MG63 (cell line): ENCODE data around the gene REPS2. TPM values are rescaled to one million over a fixed set of nuclear protein-coding genes. Genes with fewer than 3 reads are reported as not detected.
"Not testable (repeated sequence)": the region's sequence is repeated elsewhere in the genome, so short reads cannot be mapped to it uniquely, and the experiment has no call there.

ENCODE experiments used
- DNase-seq: peaks from one replicate; pipeline ENCODE4 v3.0.0-alpha.2; 2020
- H3K27me3 ChIP-seq: fragments of 250-450 bp; sonication (Bioruptor Pico); 2 replicates; pipeline ENCODE4 v1.5.1; 2020; ENCODE audit warnings: mild to moderate bottlenecking, moderate library complexity
- H3K36me3 ChIP-seq: fragments of 250-450 bp; sonication (Bioruptor Pico); 2 replicates; pipeline ENCODE4 v1.5.1; 2020; ENCODE audit warnings: mild to moderate bottlenecking, moderate library complexity
- H3K4me3 ChIP-seq: fragments of 250-450 bp; sonication (Bioruptor Pico); 2 replicates; pipeline ENCODE4 v1.5.1; 2020; ENCODE audit warnings: mild to moderate bottlenecking, moderate library complexity
- H3K9me3 ChIP-seq: fragments of 250-450 bp; sonication (Bioruptor Pico); 2 replicates; pipeline ENCODE4 v1.5.1; 2020; ENCODE audit warnings: mild to moderate bottlenecking, moderate library complexity
- total RNA-seq: library from RNA; depleted of rRNA; stranded (reverse); fragments of >200 nt; shearing (Covaris generic); gene quantifications from 2 replicates; pipeline ENCODE4 v1.2.3, GENCODE V29; 2014; ENCODE audit warnings: low replicate concordance

Gene REPS2
- total RNA-seq, 1 experiment from 2014 or later, result 0.07 TPM

DNA sequence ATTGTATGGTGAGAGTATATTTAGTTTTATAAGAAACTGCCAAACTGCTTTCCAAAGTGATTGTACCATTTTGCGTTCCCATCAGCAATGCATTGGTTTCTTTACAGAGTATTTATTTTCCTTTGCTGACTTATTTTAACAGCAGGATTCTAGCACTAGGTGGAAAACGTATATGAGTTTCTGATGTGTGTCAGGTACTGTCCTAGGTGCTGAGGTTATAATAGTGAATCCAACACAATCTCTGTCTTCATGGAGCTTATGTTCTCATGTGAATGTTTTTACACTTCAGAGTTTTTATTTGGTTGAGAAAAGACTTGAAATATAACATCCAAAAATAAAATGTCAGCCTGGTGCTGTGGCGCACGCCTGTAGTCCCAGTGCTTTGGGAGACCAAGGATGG lies 4.0 kb downstream of the REPS2 start:
- Histone ChIP-seq H3K36me3 (no peaks in the 10 kb centered on the region), H3K27me3 (peaks cover 5% of the 10 kb centered on the region; the same call in 1 of the 2 replicates), H3K4me3 (no peak overlapping the region), H3K9me3 (no peaks in the 10 kb centered on the region)
- no peak for DNase-seq

DNA sequence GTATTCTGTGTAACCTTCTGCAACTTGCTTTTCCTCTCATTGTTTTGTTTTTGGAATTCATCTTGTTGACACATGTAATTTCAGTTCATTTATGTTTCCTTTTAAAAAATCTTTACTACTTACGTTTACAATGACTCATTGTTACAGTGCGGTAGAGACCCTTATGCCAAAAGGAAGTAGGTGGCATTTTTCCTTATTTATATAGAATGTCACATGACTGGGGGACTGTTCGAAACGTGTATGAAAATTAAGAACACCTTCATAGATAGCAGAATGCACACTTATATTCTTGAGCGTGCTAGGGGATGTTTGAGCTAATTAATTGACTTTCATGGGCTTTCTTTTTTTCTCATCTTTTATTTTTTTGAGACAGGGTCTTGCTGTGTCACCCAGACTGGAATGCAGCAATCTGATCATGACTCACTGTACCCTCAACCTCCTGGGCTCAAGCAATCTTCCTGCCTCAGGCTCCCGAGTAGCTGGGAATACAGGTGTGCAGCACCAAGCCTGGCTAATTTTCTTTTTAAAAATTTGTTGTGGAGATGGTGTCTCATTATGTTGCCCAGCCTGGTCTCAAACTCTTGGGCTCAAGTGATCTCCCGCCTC lies 7.3 kb downstream of the REPS2 start:
- no peak overlapping the region for H3K4me3 ChIP-seq
- no peaks in the 10 kb centered on the region for H3K9me3 ChIP-seq
- no peaks in the 10 kb centered on the region for H3K27me3 ChIP-seq
- H3K36me3 ChIP-seq, result no peaks in the 10 kb centered on the region
- no peak for DNase-seq

DNA sequence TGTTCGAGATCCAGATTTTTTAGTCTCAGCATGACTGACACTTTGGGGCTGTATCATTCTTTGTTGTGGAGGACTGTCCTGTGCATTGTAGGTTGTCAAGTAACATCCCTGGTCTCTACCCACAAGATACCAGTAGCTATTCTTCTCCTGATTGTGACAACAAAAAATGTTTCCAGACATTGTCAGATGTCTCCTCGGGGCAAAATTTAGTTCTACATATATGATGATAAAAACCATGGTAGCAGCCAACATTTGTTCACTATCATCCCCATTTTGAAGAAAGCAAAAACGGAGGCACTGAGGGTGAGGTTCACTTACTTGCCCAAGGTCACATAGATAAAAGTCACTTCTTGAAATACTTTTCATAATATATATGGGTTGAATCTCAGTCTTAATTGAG lies 11.3 kb downstream of the REPS2 start:
- no peaks in the 10 kb centered on the region for H3K27me3 ChIP-seq
- H3K36me3 ChIP-seq, result no peaks in the 10 kb centered on the region
- no peaks in the 10 kb centered on the region for H3K9me3 ChIP-seq
- DNase-seq, result no peak
- H3K4me3 ChIP-seq, result no peak overlapping the region

DNA sequence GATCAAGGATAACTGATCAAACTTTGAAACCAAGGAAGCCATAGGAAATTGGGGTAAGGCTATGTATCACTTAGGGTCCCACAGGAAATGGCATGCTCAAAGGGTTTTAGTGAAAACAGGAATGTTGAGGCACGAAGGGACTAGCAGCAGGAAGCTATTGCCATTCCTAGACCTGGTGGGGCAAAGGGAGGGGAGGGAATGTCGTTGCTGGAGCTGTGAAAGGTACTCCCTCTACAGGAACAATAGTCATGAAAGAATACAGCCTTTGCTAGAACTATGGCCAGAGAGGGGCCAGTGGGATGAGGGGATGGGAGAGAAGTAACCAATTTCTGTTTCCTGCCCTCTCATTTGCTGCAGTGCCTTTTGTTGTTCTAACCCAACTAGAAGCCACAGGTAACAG lies 11.9 kb downstream of the REPS2 start:
- no peaks in the 10 kb centered on the region for H3K36me3 ChIP-seq
- no peak for DNase-seq
- H3K4me3 ChIP-seq, result no peak overlapping the region
- no peaks in the 10 kb centered on the region for H3K27me3 ChIP-seq
- H3K9me3 ChIP-seq, result no peaks in the 10 kb centered on the region

DNA sequence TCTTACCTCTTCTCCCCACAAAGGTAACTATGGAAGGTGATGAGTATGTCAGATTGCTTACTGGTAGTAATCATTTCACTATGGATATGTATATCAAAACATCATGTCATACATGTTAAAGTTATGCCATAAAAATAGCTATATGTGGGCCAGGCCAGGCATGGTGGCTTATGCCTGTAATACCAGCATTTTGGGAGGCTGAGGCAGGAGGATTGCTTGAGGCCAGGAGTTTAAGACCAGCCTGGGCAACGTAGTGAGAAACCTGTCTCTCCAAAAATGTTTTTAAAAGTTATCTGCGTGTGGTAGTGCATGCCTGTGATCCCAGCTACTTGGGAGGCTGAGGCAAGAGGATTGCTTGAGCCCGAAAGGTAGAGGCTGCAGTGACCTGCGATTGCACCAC lies 16.2 kb downstream of the REPS2 start:
- H3K36me3 ChIP-seq, H3K27me3 ChIP-seq, DNase-seq, H3K4me3 ChIP-seq, H3K9me3 ChIP-seq: not testable (repeated sequence)

DNA sequence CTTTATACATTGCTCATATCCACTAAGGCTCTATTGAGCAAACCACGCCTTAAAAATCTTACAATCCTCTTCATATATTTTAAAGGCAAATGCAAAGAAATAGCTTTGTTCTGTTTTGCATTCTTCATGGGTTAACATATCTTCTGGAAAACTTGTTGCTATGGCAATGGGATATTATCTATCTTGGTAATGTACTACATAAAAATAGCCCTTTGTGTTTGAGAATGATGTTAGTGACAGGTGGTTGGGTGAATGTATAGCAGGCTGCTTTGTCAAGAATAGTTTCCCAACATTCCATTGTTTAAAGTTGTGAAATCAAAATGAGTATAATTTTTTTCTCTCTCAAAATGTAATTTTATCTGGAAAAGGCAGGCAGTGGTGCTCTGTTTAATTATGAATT lies 16.8 kb downstream of the REPS2 start:
- no peaks in the 10 kb centered on the region for H3K27me3 ChIP-seq
- no peaks in the 10 kb centered on the region for H3K9me3 ChIP-seq
- H3K36me3 ChIP-seq, result no peaks in the 10 kb centered on the region
- no peak for DNase-seq
- no peak overlapping the region for H3K4me3 ChIP-seq

DNA sequence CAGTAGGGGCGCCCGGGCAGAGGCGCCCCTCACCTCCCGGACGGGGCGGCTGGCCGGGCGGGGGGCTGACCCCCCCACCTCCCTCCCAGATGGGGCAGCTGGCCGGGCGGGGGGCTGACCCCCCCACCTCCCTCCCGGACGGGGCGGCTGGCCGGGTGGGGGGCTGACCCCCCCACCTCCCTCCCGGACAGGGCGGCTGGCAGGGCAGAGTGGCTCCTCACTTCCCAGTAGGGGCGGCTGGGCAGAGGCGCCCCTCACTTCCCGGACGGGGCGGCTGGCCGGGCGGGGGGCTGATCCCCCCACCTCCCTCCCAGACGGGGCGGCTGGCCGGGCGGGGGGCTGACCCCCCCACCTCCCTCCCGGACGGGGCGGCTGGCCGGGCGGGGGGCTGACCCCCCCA lies 18.5 kb downstream of the REPS2 start:
- not testable (repeated sequence) for DNase-seq, H3K9me3 ChIP-seq, H3K4me3 ChIP-seq, H3K36me3 ChIP-seq, H3K27me3 ChIP-seq

DNA sequence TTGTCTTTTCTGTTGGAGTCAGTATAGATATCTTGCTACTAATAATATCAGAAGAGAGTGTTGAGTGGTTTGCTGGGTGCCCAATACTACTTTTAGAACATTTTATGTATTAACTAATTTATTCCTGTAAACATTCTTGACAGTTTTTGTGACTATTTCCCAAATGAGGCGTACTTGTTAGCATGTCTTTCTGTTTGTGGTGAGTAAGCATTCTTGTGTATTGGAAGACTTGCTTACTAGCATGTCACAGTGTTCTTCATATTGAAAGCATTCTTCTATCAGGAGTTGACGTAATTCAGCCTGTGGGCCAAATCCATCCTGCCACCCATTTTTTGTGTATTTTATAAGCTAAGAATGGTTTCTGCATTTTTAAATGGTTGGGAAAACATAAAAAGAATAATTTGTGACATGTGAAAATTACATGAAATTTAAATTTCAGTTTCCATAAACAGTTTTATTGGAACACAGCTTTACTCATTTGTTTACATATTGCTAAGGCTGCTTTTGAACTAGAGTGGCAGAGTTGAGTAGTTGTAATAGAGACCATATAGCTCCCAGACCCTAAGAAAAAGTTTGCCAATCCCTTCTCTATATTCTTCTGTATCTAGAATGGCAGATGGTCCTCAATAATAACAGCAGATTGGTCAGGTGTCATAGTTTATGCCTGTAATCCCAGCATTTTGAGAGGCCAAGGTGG lies 20.4 kb downstream of the REPS2 start:
- DNase-seq, result no peak
- Histone ChIP-seq H3K27me3 (no peaks in the 10 kb centered on the region), H3K9me3 (no peaks in the 10 kb centered on the region), H3K36me3 (no peaks in the 10 kb centered on the region), H3K4me3 (no peak overlapping the region)

DNA sequence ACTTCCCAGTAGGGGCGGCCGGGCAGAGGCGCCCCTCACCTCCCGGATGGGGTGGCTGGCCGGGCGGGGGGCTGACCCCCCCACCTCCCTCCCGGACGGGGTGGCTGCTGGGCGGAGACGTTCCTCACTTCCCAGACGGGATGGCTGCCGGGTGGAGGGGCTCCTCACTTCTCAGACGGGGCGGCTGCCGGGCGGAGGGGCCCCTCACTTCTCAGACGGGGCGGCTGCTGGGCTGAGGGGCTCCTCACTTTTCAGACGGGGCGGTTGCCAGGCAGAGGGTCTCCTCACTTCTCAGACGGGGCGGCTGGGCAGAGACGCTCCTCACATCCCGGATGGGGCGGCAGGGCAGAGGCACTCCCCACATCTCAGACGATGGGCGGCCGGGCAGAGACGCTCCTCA lies 22.3 kb downstream of the REPS2 start:
- not testable (repeated sequence) for DNase-seq, H3K9me3 ChIP-seq, H3K27me3 ChIP-seq, H3K36me3 ChIP-seq, H3K4me3 ChIP-seq

DNA sequence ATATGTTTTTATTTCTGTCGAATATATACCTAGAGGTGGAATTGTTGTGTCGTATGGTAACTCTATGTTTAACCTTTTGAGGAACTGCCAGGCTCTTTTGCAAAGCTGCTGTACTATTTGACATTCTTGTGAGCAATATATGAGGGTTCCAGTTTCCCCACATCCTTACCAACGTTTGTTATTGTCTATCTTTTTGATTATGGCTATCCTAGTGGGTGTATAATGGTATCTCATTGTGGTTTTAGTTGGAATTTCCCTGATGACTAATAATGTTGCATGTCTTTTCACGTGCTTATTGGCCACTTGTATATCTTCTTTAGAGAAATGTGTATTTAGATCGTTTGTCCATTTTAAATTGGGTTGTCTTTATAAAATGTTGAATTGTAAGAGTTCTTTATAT lies 24.5 kb downstream of the REPS2 start:
- Histone ChIP-seq H3K4me3 (no peak overlapping the region), H3K36me3 (no peaks in the 10 kb centered on the region), H3K27me3 (no peaks in the 10 kb centered on the region), H3K9me3 (no peaks in the 10 kb centered on the region)
- DNase-seq, result no peak

DNA sequence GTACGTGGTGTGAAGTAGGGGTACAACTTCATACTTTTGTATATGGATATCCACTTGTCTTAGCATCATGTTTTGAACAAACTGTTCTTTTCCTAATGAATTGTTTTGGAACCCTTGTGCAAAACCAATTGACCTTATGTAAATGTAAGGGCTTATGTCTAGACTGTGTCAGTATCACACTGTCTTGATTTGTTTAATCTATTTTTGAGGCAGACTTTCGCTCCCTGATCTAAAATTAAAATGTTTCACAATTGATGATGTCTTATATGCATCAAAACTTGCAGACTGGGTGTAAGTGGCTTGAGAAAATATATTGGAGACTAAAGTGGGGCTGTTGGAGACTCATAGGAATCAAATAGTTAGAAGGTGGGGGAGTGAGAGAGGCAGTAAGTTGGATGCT lies 25.2 kb downstream of the REPS2 start:
- Histone ChIP-seq H3K36me3 (no peaks in the 10 kb centered on the region), H3K27me3 (no peaks in the 10 kb centered on the region), H3K4me3 (no peak overlapping the region), H3K9me3 (no peaks in the 10 kb centered on the region)
- no peak for DNase-seq

DNA sequence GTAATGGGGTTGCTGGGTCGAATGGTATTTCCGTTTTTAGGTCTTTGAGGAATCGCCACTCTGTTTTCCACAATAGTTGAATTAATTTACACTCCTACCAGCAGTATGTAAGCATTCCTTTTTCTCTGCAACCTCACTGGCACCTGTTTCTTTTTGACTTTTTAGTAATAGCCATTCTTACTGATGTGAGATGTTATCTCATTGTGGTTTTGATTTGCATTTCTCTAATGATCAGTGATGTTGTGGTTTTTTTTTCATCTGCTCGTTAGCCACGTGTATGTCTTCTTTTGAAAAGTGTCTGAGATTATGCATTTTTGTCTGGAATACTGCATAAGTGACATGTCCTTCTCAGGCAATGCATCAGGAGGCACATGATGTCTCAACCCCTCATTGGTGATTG lies 28.8 kb downstream of the REPS2 start:
- no peak overlapping the region for H3K4me3 ChIP-seq
- no peaks in the 10 kb centered on the region for H3K36me3 ChIP-seq
- no peak for DNase-seq
- H3K9me3 ChIP-seq, result no peaks in the 10 kb centered on the region
- no peaks in the 10 kb centered on the region for H3K27me3 ChIP-seq

DNA sequence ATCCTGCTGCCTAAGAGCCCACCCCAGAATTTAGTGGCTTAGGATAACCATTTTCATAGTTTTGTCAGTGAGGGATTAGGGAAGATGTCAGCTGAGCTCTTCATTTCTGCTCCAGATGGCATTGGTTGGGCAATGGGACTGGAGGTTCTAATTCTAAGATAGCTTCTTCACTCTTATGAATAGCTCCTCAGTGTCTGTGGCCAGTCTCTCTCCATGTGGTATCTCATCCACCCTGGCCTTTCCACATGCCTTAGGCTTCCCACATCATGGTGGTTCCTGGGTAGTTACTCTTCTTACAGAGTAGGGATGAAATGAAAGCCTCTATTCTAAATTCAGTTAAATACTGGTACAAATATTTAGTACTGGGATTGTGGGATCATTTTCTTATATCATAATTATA lies 31.3 kb downstream of the REPS2 start:
- H3K4me3 ChIP-seq, result no peak overlapping the region
- no peaks in the 10 kb centered on the region for H3K9me3 ChIP-seq
- H3K27me3 ChIP-seq, result no peaks in the 10 kb centered on the region
- no peak for DNase-seq
- no peaks in the 10 kb centered on the region for H3K36me3 ChIP-seq

DNA sequence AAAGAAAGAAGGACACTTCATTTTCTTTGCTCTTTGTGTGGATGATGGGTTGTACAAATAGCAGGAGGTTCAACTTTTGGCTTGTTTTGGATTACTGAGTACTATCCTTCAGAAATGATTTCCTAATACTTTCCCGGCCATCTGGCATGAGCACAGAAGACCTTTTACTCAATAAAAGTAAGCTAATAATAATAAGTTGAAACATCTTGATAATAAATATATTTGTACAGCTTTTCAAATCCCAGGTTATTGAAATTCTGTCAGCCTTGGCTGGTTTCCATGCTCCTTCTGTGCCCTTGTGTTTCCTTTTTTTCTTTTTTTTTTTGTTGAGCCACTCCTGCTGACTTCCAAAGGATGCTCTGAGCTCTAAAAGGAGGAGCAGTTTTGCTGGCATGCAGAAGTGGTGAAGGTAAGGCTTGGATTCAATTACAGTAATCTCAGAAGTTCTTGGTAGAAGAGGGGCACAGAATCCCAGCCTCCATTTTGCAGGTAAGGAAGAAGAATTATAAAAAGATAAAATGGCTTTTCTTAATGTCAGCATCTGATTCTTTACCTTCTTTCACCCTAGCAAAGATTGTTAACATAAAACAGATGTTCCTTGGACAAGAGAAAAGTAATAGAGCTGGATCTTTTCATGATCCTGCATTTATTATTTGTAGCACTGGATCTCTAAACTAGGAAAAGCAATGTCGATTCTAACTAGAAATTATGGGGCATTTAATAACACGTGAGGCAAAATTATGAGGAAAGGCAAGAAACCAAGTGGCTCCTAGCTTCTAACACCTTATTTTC lies 31.9 kb downstream of the REPS2 start:
- Histone ChIP-seq H3K36me3 (no peaks in the 10 kb centered on the region), H3K4me3 (no peak overlapping the region), H3K27me3 (no peaks in the 10 kb centered on the region), H3K9me3 (no peaks in the 10 kb centered on the region)
- DNase-seq, result no peak

DNA sequence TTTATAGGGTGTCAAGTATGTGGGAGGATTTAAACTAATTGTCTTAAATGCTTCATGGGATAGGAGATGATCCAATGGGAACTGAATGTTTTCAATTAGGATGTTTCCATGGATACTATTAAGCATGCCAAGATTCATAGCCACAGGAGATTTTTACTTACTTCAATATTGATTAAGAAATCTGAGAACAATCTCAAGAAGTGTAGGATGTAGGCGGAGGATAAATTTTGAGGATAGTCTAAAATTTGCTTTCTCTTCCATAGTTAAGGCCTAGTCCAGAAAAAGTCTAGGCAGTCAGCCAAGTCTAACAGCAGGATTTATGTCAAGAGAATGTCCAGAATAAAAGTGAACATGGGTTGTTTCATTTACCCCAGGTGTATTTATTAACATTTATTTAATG lies 32.8 kb downstream of the REPS2 start:
- H3K36me3 ChIP-seq, result no peaks in the 10 kb centered on the region
- H3K9me3 ChIP-seq, result no peaks in the 10 kb centered on the region
- DNase-seq, result no peak
- H3K27me3 ChIP-seq, result no peaks in the 10 kb centered on the region
- no peak overlapping the region for H3K4me3 ChIP-seq

DNA sequence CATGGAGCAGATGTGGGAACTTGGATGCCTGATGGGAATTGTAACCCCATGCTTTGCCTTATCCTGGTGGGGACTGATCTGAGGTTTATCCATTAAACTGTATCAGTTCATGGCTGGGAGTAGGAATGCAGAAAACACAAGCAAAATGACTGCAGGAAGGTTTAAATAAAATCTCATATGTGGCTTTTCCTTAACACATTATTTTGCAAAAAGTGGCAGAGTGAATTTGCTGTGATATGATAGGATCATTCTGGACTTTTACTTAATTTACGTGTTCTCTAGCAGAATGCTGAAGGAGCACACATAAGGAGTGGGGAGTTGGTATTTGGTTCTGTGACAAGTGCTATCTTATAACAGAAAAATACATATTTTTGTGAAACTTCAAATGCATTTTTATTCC lies 34.8 kb downstream of the REPS2 start:
- no peak for DNase-seq
- no peaks in the 10 kb centered on the region for H3K27me3 ChIP-seq

DNA sequence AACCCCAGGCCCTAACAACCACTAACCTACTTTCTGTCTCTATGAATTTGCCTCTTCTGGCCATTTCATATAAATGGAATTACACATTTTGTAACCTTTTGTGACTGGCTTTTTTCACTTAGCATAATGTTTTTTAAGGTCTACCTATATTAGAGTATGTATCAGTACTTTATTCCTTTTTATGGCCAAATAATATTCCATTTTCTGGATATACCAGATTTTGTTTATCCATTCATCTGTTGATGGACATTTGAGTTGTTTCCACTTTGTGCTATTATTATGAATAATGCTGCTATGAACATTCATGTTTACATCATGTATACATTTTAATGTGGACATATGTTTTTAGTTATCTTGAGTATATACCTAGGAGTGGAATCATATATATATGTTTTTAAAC lies 35.5 kb downstream of the REPS2 start:
- H3K36me3 ChIP-seq, result no peaks in the 10 kb centered on the region
- DNase-seq, result no peak
- no peak overlapping the region for H3K4me3 ChIP-seq
- H3K9me3 ChIP-seq, result no peaks in the 10 kb centered on the region
- no peaks in the 10 kb centered on the region for H3K27me3 ChIP-seq

More for the DNA sequence above, 34.8 kb downstream of the REPS2 start:
- Histone ChIP-seq H3K36me3 (no peaks in the 10 kb centered on the region), H3K9me3 (no peaks in the 10 kb centered on the region), H3K4me3 (no peak overlapping the region)

DNA sequence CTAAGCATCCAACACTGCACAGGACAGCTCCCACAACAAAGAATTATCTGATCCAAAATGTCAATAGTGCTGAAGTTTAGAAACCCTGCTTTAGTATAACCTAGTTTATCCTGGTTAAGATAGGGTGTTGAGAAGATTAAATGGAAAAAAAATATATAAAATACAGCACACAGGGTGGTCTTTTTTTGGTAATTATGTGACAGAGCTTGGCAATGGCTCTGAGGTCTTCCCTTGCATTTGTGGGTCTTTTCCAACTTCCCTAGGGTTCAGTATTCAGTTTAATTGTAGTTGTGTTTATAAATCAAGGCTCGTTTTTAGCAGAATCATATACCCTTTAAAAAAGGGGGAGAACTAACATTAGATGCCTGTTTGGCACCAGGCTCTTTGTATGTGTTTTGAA lies 36.6 kb downstream of the REPS2 start:
- no peak for DNase-seq
- H3K4me3 ChIP-seq, result no peak overlapping the region
- no peaks in the 10 kb centered on the region for H3K36me3 ChIP-seq
- H3K9me3 ChIP-seq, result no peaks in the 10 kb centered on the region
- no peaks in the 10 kb centered on the region for H3K27me3 ChIP-seq
